Brain microvascular endothelial cell (primary cell): Measurements from ENCODE around the gene ANXA10.

Experiments
- DNase-seq: peaks from one replicate; pipeline ENCODE4 v3.0.0-alpha.2; 2020
- H3K27ac ChIP-seq: fragments of 250-450 bp; sonication (Bioruptor Pico); 2 replicates; pipeline ENCODE4 v1.5.1; 2020; ENCODE audit warnings: mild to moderate bottlenecking, moderate library complexity
- H3K27me3 ChIP-seq: fragments of 250-450 bp; sonication (Bioruptor Pico); replicated peaks from 2 replicates; pipeline ENCODE4 v1.5.1; 2020; ENCODE audit warnings: mild to moderate bottlenecking
- H3K36me3 ChIP-seq: fragments of 250-450 bp; sonication (Bioruptor Pico); replicated peaks from 2 replicates; pipeline ENCODE4 v1.5.1; 2020; ENCODE audit warnings: mild to moderate bottlenecking
- H3K4me3 ChIP-seq: 2 replicates; pipeline ENCODE4 v1.5.1; 2011; ENCODE audit warnings: low read depth, mild to moderate bottlenecking, control low read depth, low read length, moderate library complexity
- in situ Hi-C: cut with HindIII; loops from 2 replicates; pipeline ENCODE4 v1.10.0; 2017; ENCODE audit warnings: low sequenced_read_pairs, low pct_ligation_motif_present
- TF ChIP-seq, protein P1 (sequence below): IDR thresholded peaks from 2 replicates; pipeline ENCODE4 v1.5.1; 2011; ENCODE audit warnings: low read depth, mild to moderate bottlenecking, moderate library complexity, low read length, control low read depth, inconsistent platforms; ENCODE audit errors: missing control alignments

Gene ANXA10

DNA sequence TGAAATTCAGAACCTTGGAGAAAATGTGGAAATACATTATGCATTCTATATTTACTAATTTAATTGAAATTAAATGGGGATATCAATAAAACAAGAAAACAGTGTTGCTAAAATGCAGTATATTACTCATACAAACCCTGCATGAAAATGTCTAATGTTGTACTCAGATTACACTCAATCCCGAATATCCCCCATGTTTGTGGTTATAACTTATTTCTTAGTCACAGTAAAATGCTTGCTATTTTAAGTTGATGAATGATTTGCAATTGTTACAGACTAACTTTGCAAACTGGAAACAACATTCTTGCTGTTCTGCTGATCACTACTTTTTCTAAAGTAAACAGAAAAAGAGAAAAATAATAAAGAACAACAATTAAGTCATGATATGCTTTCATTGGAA lies 33.1 kb upstream of the ANXA10 start:
- H3K4me3 ChIP-seq, result no peak overlapping the region
- no peaks in the 10 kb centered on the region for H3K27me3 ChIP-seq
- in situ Hi-C loops, result no loop called here
- no peak for DNase-seq
- no peaks in the 10 kb centered on the region for H3K36me3 ChIP-seq
- H3K27ac ChIP-seq, result no peak overlapping the region
- TF ChIP-seq, protein P1, sequence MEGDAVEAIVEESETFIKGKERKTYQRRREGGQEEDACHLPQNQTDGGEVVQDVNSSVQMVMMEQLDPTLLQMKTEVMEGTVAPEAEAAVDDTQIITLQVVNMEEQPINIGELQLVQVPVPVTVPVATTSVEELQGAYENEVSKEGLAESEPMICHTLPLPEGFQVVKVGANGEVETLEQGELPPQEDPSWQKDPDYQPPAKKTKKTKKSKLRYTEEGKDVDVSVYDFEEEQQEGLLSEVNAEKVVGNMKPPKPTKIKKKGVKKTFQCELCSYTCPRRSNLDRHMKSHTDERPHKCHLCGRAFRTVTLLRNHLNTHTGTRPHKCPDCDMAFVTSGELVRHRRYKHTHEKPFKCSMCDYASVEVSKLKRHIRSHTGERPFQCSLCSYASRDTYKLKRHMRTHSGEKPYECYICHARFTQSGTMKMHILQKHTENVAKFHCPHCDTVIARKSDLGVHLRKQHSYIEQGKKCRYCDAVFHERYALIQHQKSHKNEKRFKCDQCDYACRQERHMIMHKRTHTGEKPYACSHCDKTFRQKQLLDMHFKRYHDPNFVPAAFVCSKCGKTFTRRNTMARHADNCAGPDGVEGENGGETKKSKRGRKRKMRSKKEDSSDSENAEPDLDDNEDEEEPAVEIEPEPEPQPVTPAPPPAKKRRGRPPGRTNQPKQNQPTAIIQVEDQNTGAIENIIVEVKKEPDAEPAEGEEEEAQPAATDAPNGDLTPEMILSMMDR, result no peak

DNA sequence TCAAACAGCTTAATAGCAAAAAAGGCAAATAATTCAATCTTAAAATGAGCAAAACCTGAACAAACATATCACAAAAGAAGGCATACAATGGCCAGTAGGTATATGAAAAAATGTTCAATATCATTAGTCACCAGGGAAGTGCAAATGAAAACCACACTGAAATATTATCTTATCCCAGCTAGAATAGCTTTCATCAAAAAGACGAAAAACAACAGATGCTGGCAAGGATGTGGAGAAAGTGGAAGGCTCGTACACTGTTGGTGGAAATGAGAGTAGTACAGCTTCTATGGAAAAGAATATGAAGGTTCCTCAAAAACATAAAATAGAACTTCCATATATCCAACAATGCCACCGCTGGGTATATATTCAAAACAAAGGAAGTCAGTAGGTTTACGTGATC lies 29.3 kb upstream of the ANXA10 start:
- in situ Hi-C loops, result no loop called here
- no peak for DNase-seq
- TF ChIP-seq, protein P1, result no peak
- no peaks in the 10 kb centered on the region for H3K36me3 ChIP-seq
- no peak overlapping the region for H3K4me3 ChIP-seq
- no peak overlapping the region for H3K27ac ChIP-seq
- no peaks in the 10 kb centered on the region for H3K27me3 ChIP-seq

DNA sequence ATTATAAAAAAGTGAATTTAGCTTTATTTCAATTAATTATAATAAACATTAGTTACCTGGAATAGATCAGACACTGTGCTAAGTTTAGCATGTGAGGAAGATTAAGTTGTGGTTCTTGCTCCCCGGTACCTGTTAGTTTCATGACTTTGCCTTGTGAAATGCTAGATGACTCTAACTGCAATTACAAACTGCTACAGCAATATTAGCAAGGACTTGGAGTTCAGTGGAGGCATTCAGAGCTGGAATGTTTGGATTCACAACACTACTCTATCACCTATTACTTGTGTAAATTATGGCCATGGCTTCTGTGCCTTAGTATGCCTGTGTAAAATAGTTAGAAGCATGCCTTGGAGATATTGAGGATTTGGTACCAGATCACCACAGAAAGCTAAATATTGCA lies 21.4 kb upstream of the ANXA10 start:
- H3K27me3 ChIP-seq, result no peaks in the 10 kb centered on the region
- in situ Hi-C loops, result no loop called here
- H3K4me3 ChIP-seq, result no peak overlapping the region
- DNase-seq, result no peak
- no peaks in the 10 kb centered on the region for H3K36me3 ChIP-seq
- H3K27ac ChIP-seq, result no peak overlapping the region
- TF ChIP-seq, protein P1, result no peak

DNA sequence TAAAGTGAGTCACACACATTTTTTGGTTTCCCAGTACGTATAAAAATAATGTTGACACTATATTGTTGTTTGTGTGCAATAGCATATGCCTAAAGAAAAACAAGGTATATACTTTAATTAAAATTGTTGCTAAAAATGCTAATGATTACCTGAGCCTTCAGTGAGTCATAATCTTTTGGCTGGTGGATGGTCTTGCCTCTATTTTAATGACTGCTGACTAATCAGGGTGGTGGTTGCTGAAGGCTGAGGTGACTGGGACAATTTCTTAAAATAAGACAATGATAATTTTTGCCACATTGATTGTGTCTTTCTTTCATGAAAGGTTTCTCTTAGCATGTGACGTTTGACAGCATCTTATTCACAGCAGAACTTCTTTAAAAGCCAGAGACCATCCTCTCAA lies 21.0 kb upstream of the ANXA10 start:
- TF ChIP-seq, protein P1, result no peak
- in situ Hi-C loops, result no loop called here
- Histone ChIP-seq H3K27me3 (no peaks in the 10 kb centered on the region), H3K4me3 (no peak overlapping the region), H3K27ac (no peak overlapping the region), H3K36me3 (no peaks in the 10 kb centered on the region)
- no peak for DNase-seq

DNA sequence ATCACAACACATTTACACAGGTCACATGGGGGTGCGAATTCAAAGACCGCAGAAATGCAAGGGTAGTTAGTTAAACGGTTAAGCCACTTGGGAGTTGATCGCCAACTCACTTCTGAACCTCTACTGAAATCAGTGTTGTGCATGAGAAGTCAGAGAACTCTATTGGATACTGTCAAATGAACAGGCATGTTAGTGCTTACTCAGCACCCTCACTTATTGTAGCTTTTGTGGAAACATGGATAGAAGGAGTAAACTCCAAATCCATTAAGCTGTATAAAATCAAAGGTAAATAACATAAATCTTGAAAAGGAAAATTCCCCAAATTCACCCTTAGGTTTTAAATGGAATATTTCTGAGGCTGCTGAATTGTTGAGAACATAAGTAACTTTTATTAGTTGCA lies 17.5 kb upstream of the ANXA10 start:
- no peaks in the 10 kb centered on the region for H3K36me3 ChIP-seq
- no peak for DNase-seq
- in situ Hi-C loops, result no loop called here
- no peaks in the 10 kb centered on the region for H3K27me3 ChIP-seq
- no peak overlapping the region for H3K27ac ChIP-seq
- H3K4me3 ChIP-seq, result no peak overlapping the region
- TF ChIP-seq, protein P1, result no peak

- Histone ChIP-seq H3K36me3 (no peaks in the 10 kb centered on the region), H3K27ac (no peak overlapping the region), H3K4me3 (no peak overlapping the region), H3K27me3 (no peaks in the 10 kb centered on the region)
- TF ChIP-seq, protein P1, result peak; percentile 94
- in situ Hi-C loops, result no loop called here
- DNase-seq, result peak; percentile 81
Observed at GRCh38 chr4:168076989-168077725, 15.2 kb upstream of the ANXA10 start.
